Endodermal cell (in vitro differentiated cells): ENCODE results near the gene SRGAP3. TPM values are rescaled to one million over a fixed set of nuclear protein-coding genes. Genes with fewer than 3 reads are reported as not detected.

ENCODE experiments used
- DNase-seq: peaks from one replicate; pipeline ENCODE4 v3.0.0-alpha.2; 2017
- H3K27ac ChIP-seq: 2 replicates; pipeline ENCODE4 v1.5.1; 2013; ENCODE audit warnings: mild to moderate bottlenecking, low read depth, low read length, moderate library complexity
- H3K27me3 ChIP-seq: 2 replicates; pipeline ENCODE4 v1.6.1; 2013; ENCODE audit warnings: mild to moderate bottlenecking, low read length, moderate library complexity; ENCODE audit not compliant: insufficient read depth, control insufficient read depth, poor library complexity, severe bottlenecking
- H3K36me3 ChIP-seq: 2 replicates; pipeline ENCODE4 v1.7.0; 2013; ENCODE audit warnings: mild to moderate bottlenecking, low read length, moderate library complexity; ENCODE audit not compliant: control insufficient read depth, insufficient read depth
- H3K4me1 ChIP-seq: one replicate; pipeline ENCODE4 v1.7.0; 2013; ENCODE audit warnings: low read length; ENCODE audit not compliant: control insufficient read depth, insufficient read depth
- H3K4me3 ChIP-seq: 2 replicates; pipeline ENCODE4 v1.5.1; 2013; ENCODE audit warnings: mild to moderate bottlenecking, low read length, moderate library complexity
- H3K9ac ChIP-seq: 2 replicates; pipeline ENCODE4 v1.6.1; 2013; ENCODE audit warnings: mild to moderate bottlenecking, low read length, moderate library complexity; ENCODE audit not compliant: poor library complexity, severe bottlenecking; ENCODE audit errors: extremely low read depth
- H3K9me3 ChIP-seq: 2 replicates; pipeline ENCODE4 v1.6.1; 2013; ENCODE audit warnings: mild to moderate bottlenecking, low read length, moderate library complexity; ENCODE audit not compliant: control insufficient read depth
- H3K27ac Mint-ChIP-seq: 2 replicates; pipeline ENCODE4 v1.8.0; 2020; ENCODE audit warnings: mixed read lengths
- H3K27me3 Mint-ChIP-seq: 2 replicates; pipeline ENCODE4 v1.8.0; 2021; ENCODE audit warnings: mild to moderate bottlenecking, mixed read lengths; ENCODE audit not compliant: insufficient read depth
- H3K36me3 Mint-ChIP-seq: 2 replicates; pipeline ENCODE4 v1.8.0; 2020; ENCODE audit warnings: low read depth, mixed read lengths
- H3K4me1 Mint-ChIP-seq: 2 replicates; pipeline ENCODE4 v1.8.0; 2020; ENCODE audit warnings: mixed read lengths
- H3K4me3 Mint-ChIP-seq: 2 replicates; pipeline ENCODE4 v1.8.0; 2020; ENCODE audit warnings: mild to moderate bottlenecking, moderate library complexity, mixed read lengths
- H3K9me3 Mint-ChIP-seq: 2 replicates; pipeline ENCODE4 v1.8.0; 2020; ENCODE audit warnings: mild to moderate bottlenecking, mixed read lengths
- WGBS, 2 experiments: methylation state at CpG; one replicate each; pipeline versions ENCODE4 v1.1.5 to v1.1.7; 2013; ENCODE audit warnings: missing lambda C conversion rate in 2 of 2, mixed read lengths in 1 of 2; ENCODE audit not compliant: insufficient coverage in 1 of 2, insufficient read length in 1 of 2; 5-methylcytosine and 5-hydroxymethylcytosine counted together
- total RNA-seq, 2 donors: library from RNA; stranded (reverse); fragmentation: NEBNext Ultra II Directional in 1 of 2; extraction: Animal tissue kit (Norgen Biotek cat#: 25700) in 1 of 2; gene quantifications; 2 replicates in 1 of 2; 3 replicates in 1 of 2; pipeline ENCODE4 v1.2.1, GENCODE V29; 2021
- TF ChIP-seq, protein P1 (sequence below): fragments of 200-600 bp; sonication (generic); conservative IDR thresholded peaks from 2 replicates; pipeline ENCODE4 v1.5.0; 2021; ENCODE audit warnings: antibody characterized with exemption, mild to moderate bottlenecking

SRGAP3 gene
- total RNA-seq, 2 donors from 2014 or later = 5.0 to 8.1 TPM

DNA sequence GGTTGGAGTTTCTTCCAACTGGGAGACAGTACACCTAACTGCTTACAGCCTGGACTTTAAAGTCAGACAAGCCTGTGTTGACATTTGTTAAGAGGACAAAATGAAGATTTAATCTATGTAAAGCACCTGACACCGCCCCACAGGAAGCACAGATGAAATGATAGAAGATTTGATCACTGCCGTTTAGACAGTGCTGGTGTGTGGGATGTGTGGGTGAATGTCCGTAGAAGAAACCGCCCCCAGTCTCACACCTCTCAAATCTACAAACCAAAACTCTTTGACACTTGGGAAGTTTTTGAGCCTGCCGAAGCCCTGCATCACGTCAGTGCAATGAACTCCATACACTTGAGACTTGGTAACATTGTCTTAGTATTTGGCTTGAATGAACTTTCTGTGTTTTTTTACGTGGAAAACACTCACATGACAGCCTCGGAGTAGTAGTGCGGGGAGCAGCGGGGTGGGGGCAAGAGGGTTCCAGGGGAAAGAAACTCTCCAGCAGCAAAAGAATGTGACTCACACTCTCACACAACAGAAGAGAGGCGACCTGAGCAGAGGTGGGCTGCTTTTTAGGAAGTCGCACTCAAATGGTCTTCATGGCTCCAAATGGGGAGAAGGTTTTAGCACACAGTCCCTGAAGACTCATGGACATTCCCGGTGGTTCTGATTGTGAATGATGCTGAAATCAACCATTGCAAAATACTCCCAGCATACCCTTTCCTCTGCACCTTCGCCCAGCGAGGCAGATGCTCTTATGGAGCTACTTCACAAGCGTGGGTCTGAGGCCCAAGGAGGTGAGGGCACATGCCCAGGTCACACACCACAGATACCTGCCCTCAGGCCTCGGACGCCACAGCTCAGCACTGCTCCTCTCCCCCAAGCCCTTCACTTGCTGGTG is 79.2 kb downstream of the SRGAP3 start:
- H3K36me3 Mint-ChIP-seq = no peaks in the 10 kb centered on the region
- WGBS, 2 experiments = 83 to 95% methylated on average over 9 to 15 of the region's 18 CpGs

DNA sequence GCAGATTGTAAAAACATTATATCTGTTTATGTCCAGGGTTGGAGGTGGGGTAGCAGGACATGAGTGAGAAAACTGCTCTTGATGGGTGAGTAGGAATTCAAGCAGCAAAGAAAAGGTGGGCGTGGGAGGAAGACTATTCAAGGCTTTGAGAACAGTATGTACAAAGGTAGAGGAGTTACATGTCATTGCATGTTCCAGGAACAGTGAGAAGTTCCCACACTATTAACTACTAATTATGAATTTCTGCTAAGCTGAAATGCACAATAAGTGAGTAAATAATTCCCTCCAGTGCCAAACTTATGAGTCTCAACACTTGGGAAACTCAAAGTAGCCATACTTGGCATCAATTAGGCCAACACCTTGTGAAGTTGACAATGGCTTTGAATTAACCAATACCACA is 80.1 kb downstream of the SRGAP3 start:
- no peak for DNase-seq
- H3K9ac ChIP-seq = no peak overlapping the region
- Mint-ChIP-seq H3K4me1 (peaks cover 24% of the 10 kb centered on the region), H3K9me3 (no peaks in the 10 kb centered on the region), H3K4me3 (no peak overlapping the region), H3K36me3 (no peaks in the 10 kb centered on the region), H3K27ac (no peak overlapping the region), H3K27me3 (peaks cover 5% of the 10 kb centered on the region)
- no peak overlapping the region for H3K4me3 ChIP-seq
- no peak overlapping the region for H3K27ac ChIP-seq
- H3K9me3 ChIP-seq = no peaks in the 10 kb centered on the region
- no peaks in the 10 kb centered on the region for H3K27me3 ChIP-seq
- H3K36me3 ChIP-seq = no peaks in the 10 kb centered on the region
- peaks cover 22% of the 10 kb centered on the region for H3K4me1 ChIP-seq
- TF ChIP-seq, protein P1, sequence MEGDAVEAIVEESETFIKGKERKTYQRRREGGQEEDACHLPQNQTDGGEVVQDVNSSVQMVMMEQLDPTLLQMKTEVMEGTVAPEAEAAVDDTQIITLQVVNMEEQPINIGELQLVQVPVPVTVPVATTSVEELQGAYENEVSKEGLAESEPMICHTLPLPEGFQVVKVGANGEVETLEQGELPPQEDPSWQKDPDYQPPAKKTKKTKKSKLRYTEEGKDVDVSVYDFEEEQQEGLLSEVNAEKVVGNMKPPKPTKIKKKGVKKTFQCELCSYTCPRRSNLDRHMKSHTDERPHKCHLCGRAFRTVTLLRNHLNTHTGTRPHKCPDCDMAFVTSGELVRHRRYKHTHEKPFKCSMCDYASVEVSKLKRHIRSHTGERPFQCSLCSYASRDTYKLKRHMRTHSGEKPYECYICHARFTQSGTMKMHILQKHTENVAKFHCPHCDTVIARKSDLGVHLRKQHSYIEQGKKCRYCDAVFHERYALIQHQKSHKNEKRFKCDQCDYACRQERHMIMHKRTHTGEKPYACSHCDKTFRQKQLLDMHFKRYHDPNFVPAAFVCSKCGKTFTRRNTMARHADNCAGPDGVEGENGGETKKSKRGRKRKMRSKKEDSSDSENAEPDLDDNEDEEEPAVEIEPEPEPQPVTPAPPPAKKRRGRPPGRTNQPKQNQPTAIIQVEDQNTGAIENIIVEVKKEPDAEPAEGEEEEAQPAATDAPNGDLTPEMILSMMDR = no peak
- 89 to 94% methylated on average over 1 of the region's 1 CpG for WGBS, 2 experiments

More for the DNA sequence above, 79.2 kb downstream of the SRGAP3 start:
- peaks cover 18% of the 10 kb centered on the region for H3K4me1 ChIP-seq
- peak overlapping the region; percentile 58 for H3K27ac ChIP-seq
- H3K27me3 ChIP-seq = no peaks in the 10 kb centered on the region
- Mint-ChIP-seq H3K4me1 (peaks cover 28% of the 10 kb centered on the region), H3K27me3 (peaks cover 6% of the 10 kb centered on the region), H3K9me3 (no peaks in the 10 kb centered on the region), H3K27ac (peak overlapping the region; percentile 72), H3K4me3 (no peak overlapping the region)
- H3K4me3 ChIP-seq = no peak overlapping the region
- H3K9me3 ChIP-seq = no peaks in the 10 kb centered on the region
- TF ChIP-seq, protein P1 = no peak
- no peaks in the 10 kb centered on the region for H3K36me3 ChIP-seq
- no peak overlapping the region for H3K9ac ChIP-seq
- no peak for DNase-seq

DNA sequence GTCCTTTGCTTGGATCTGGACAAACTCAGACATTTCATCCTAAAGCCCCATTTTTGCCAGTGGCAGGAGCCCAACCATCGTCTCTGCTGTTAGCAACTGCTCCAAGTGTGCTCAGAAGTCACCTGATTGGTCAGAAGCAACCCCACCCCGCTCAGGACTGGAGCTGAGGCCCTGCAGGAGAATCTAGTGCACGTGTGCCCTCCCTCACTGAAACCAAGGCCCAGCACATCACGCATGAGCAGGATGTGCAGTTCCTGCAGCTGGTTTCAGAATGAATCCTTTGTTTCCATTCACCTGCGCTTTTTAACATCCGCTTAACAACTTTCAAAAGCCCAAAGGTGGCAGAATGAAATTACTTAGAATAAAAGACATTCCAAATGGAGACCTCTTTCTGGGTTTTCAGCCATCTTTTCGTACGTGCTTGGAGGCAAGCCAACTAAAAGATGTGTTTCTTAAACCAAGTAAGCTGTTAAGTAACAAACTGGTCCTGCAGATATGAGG is 81.2 kb downstream of the SRGAP3 start:
- Mint-ChIP-seq H3K4me3 (no peak overlapping the region), H3K4me1 (peaks cover 24% of the 10 kb centered on the region), H3K9me3 (no peaks in the 10 kb centered on the region), H3K27me3 (peaks cover 2% of the 10 kb centered on the region), H3K36me3 (no peaks in the 10 kb centered on the region), H3K27ac (no peak overlapping the region)
- TF ChIP-seq, protein P1 = no peak
- H3K4me3 ChIP-seq = no peak overlapping the region
- H3K9ac ChIP-seq = no peak overlapping the region
- H3K27ac ChIP-seq = no peak overlapping the region
- no peaks in the 10 kb centered on the region for H3K27me3 ChIP-seq
- WGBS, 2 experiments = 90 to 93% methylated on average over 7 to 8 of the region's 8 CpGs
- H3K36me3 ChIP-seq = no peaks in the 10 kb centered on the region
- H3K9me3 ChIP-seq = no peaks in the 10 kb centered on the region
- DNase-seq = peak; percentile 63
- peaks cover 22% of the 10 kb centered on the region for H3K4me1 ChIP-seq
